Ishikawa (cell line): ENCODE results near the gene SMOC1.

Source experiments
- CEBPB ChIP-seq: IDR thresholded peaks from 2 replicates; pipeline ENCODE4 v1.6.1; 2012
- EGR1 ChIP-seq: IDR thresholded peaks from 2 replicates; pipeline ENCODE4 v1.6.1; 2012
- EP300 ChIP-seq: IDR thresholded peaks from 2 replicates; pipeline ENCODE4 v1.6.1; 2012; ENCODE audit warnings: borderline replicate concordance
- FOXM1 ChIP-seq: IDR thresholded peaks from 2 replicates; pipeline ENCODE4 v1.6.1; 2012; ENCODE audit warnings: low read depth, borderline replicate concordance
- RAD21 ChIP-seq: IDR thresholded peaks from 2 replicates; pipeline ENCODE4 v1.6.1; 2012; ENCODE audit warnings: low read depth
- REST ChIP-seq: IDR thresholded peaks from 2 replicates; pipeline ENCODE4 v1.6.1; 2012; ENCODE audit warnings: low read depth, mild to moderate bottlenecking
- TAF1 ChIP-seq: IDR thresholded peaks from 2 replicates; pipeline ENCODE4 v1.6.1; 2012; ENCODE audit warnings: low read depth, mild to moderate bottlenecking
- TCF12 ChIP-seq: IDR thresholded peaks from 2 replicates; pipeline ENCODE4 v1.6.1; 2012; ENCODE audit warnings: low read depth
- TEAD4 ChIP-seq: IDR thresholded peaks from 2 replicates; pipeline ENCODE4 v1.6.1; 2012
- YY1 ChIP-seq: IDR thresholded peaks from 2 replicates; pipeline ENCODE4 v1.6.1; 2012; ENCODE audit warnings: low read depth
- ZBTB7A ChIP-seq: IDR thresholded peaks from 2 replicates; pipeline ENCODE4 v1.6.1; 2012; ENCODE audit warnings: low read depth
- TF ChIP-seq, protein P1 (sequence below): IDR thresholded peaks from 2 replicates; pipeline ENCODE4 v1.6.1; 2012
- TF ChIP-seq, protein P2 (sequence below): IDR thresholded peaks from 2 replicates; pipeline ENCODE4 v1.6.1; 2012

GRCh38 chr14:69855180-69855832 is 23.9 kb upstream of the SMOC1 start:
- TF ChIP-seq TAF1 (no peak), ZBTB7A (no peak), REST (no peak), FOXM1 (no peak), EGR1 (no peak), EP300 (no peak), CEBPB (no peak), TCF12 (no peak), RAD21 (no peak), TEAD4 (no peak), YY1 (no peak)
- TF ChIP-seq, protein P1, sequence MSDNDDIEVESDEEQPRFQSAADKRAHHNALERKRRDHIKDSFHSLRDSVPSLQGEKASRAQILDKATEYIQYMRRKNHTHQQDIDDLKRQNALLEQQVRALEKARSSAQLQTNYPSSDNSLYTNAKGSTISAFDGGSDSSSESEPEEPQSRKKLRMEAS: no peak
- TF ChIP-seq, protein P2, sequence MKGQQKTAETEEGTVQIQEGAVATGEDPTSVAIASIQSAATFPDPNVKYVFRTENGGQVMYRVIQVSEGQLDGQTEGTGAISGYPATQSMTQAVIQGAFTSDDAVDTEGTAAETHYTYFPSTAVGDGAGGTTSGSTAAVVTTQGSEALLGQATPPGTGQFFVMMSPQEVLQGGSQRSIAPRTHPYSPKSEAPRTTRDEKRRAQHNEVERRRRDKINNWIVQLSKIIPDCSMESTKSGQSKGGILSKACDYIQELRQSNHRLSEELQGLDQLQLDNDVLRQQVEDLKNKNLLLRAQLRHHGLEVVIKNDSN: no peak
